ENCODE results near the gene MAST4.

DNA sequence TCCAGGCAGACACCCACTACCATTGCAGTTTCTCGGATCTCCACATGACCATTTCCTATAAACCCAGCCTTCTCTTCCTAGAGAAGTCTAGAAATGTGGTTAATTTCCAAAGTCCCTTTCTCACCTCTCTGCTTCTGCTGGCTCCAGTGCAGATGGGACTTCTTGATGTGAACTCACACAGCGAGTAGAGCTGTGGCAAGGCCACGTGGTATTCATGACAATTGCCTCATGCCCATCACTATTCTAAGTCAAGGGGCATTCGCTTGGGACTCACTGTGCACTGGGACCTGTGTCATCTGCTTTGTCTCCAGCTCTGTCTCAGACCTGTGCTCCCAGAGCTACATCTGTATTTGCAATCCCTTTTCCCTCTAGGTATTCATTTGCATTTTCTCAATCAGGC, 594.2 kb downstream of the MAST4 start:
- no peak for TF ChIP-seq CTCF (IDR thresholded peaks at IDR 0.05; ENCODE audit: low read length)
- TF ChIP-seq EZH2 (optimal IDR thresholded peaks at IDR 0.05; ENCODE audit: low read depth, low read length): no peak

All from MM.1S (cell line).